ENCODE measurements around the gene CFAP58.

The CFAP58 gene

GRCh38 chr10:104435822-104436221, 82.2 kb downstream of the CFAP58 start:
- Histone ChIP-seq H4K5ac (ENCODE audit: low read length) (no peak overlapping the region), H3K18ac (ENCODE audit: low read length) (no peak overlapping the region), H3K27ac (ENCODE audit: low read depth, low read length) (no peak overlapping the region), H2AK5ac (ENCODE audit: low read length) (no peak overlapping the region), H3K23ac (ENCODE audit: low read length) (no peak overlapping the region), H2BK15ac (replicated peaks; ENCODE audit: low read depth) (no peak overlapping the region), H3K79me1 (ENCODE audit: low read length) (no peaks in the 10 kb centered on the region), H4K8ac (ENCODE audit: low read depth, low read length) (no peak overlapping the region), H3K27me3 (ENCODE audit: insufficient read depth, low read length, poor library complexity) (no peaks in the 10 kb centered on the region), H3K4me2 (ENCODE audit: low read length) (no peak overlapping the region), H2BK5ac (ENCODE audit: low read length) (no peak overlapping the region), H3K36me3 (ENCODE audit: control insufficient read depth, insufficient read depth, low read length) (no peaks in the 10 kb centered on the region), H3K4me3 (ENCODE audit: low read length) (no peak overlapping the region), H3K79me2 (ENCODE audit: control insufficient read depth, insufficient read depth, low read length) (no peaks in the 10 kb centered on the region), H3K4ac (ENCODE audit: low read depth, low read length) (no peak overlapping the region), H3K4me1 (ENCODE audit: control insufficient read depth, low read depth, low read length) (no peaks in the 10 kb centered on the region), H3K9ac (ENCODE audit: low read length) (no peak overlapping the region), H2BK120ac (ENCODE audit: low read depth, low read length) (no peak overlapping the region), H3K56ac (ENCODE audit: low read length) (no peak overlapping the region)
- DNase-seq: no peak
- WGBS (ENCODE audit: extremely low coverage, insufficient coverage, low lambda C conversion rate): no CpG with 5 or more reads among the region's 2 CpGs

- no peak for DNase-seq
- H3K36me3 ChIP-seq (ENCODE audit: control insufficient read depth, insufficient read depth, low read length): no peaks in the 10 kb centered on the region
- H2BK120ac ChIP-seq (ENCODE audit: low read depth, low read length): no peak overlapping the region
- no peak overlapping the region for H4K8ac ChIP-seq (ENCODE audit: low read depth, low read length)
- no peak overlapping the region for H3K27ac ChIP-seq (ENCODE audit: low read depth, low read length)
- no peak overlapping the region for H3K4me2 ChIP-seq (ENCODE audit: low read length)
- H2AK5ac ChIP-seq (ENCODE audit: low read length): no peak overlapping the region
- H3K79me1 ChIP-seq (ENCODE audit: low read length): no peaks in the 10 kb centered on the region
- H3K79me2 ChIP-seq (ENCODE audit: control insufficient read depth, insufficient read depth, low read length): no peaks in the 10 kb centered on the region
- no peak overlapping the region for H4K5ac ChIP-seq (ENCODE audit: low read length)
- H3K4ac ChIP-seq (ENCODE audit: low read depth, low read length): no peak overlapping the region
- no peak overlapping the region for H3K18ac ChIP-seq (ENCODE audit: low read length)
- no peak overlapping the region for H2BK5ac ChIP-seq (ENCODE audit: low read length)
- no peak overlapping the region for H2BK15ac ChIP-seq (replicated peaks; ENCODE audit: low read depth)
- no peak overlapping the region for H3K23ac ChIP-seq (ENCODE audit: low read length)
- no peaks in the 10 kb centered on the region for H3K27me3 ChIP-seq (ENCODE audit: insufficient read depth, low read length, poor library complexity)
- no peak overlapping the region for H3K9ac ChIP-seq (ENCODE audit: low read length)
- H3K4me1 ChIP-seq (ENCODE audit: control insufficient read depth, low read depth, low read length): no peaks in the 10 kb centered on the region
- no peak overlapping the region for H3K4me3 ChIP-seq (ENCODE audit: low read length)
- no peak overlapping the region for H3K56ac ChIP-seq (ENCODE audit: low read length)
- WGBS (ENCODE audit: extremely low coverage, insufficient coverage, low lambda C conversion rate): no CpG with 5 or more reads among the region's 2 CpGs
Measured at GRCh38 chr10:104437226-104437625, 83.6 kb downstream of the CFAP58 start.

GRCh38 chr10:104440221-104440620, 86.6 kb downstream of the CFAP58 start:
- no peak overlapping the region for H3K23ac ChIP-seq (ENCODE audit: low read length)
- H3K4ac ChIP-seq (ENCODE audit: low read depth, low read length): no peak overlapping the region
- no peak overlapping the region for H2AK5ac ChIP-seq (ENCODE audit: low read length)
- H3K18ac ChIP-seq (ENCODE audit: low read length): no peak overlapping the region
- no peak overlapping the region for H2BK120ac ChIP-seq (ENCODE audit: low read depth, low read length)
- no CpG with 5 or more reads among the region's 2 CpGs for WGBS (ENCODE audit: extremely low coverage, insufficient coverage, low lambda C conversion rate)
- no peaks in the 10 kb centered on the region for H3K79me1 ChIP-seq (ENCODE audit: low read length)
- H3K4me3 ChIP-seq (ENCODE audit: low read length): no peak overlapping the region
- H3K4me2 ChIP-seq (ENCODE audit: low read length): no peak overlapping the region
- no peak overlapping the region for H2BK5ac ChIP-seq (ENCODE audit: low read length)
- H3K79me2 ChIP-seq (ENCODE audit: control insufficient read depth, insufficient read depth, low read length): no peaks in the 10 kb centered on the region
- H2BK15ac ChIP-seq (replicated peaks; ENCODE audit: low read depth): no peak overlapping the region
- H3K27me3 ChIP-seq (ENCODE audit: insufficient read depth, low read length, poor library complexity): no peaks in the 10 kb centered on the region
- H3K36me3 ChIP-seq (ENCODE audit: control insufficient read depth, insufficient read depth, low read length): no peaks in the 10 kb centered on the region
- H3K27ac ChIP-seq (ENCODE audit: low read depth, low read length): no peak overlapping the region
- DNase-seq: no peak
- no peaks in the 10 kb centered on the region for H3K4me1 ChIP-seq (ENCODE audit: control insufficient read depth, low read depth, low read length)
- H4K5ac ChIP-seq (ENCODE audit: low read length): no peak overlapping the region
- no peak overlapping the region for H3K9ac ChIP-seq (ENCODE audit: low read length)
- H4K8ac ChIP-seq (ENCODE audit: low read depth, low read length): no peak overlapping the region
- no peak overlapping the region for H3K56ac ChIP-seq (ENCODE audit: low read length)

- no CpG with 5 or more reads among the region's 5 CpGs for WGBS (ENCODE audit: extremely low coverage, insufficient coverage, low lambda C conversion rate)
- Histone ChIP-seq H2BK120ac (ENCODE audit: low read depth, low read length) (no peak overlapping the region), H3K23ac (ENCODE audit: low read length) (no peak overlapping the region), H2AK5ac (ENCODE audit: low read length) (no peak overlapping the region), H3K27ac (ENCODE audit: low read depth, low read length) (no peak overlapping the region), H3K9ac (ENCODE audit: low read length) (no peak overlapping the region), H4K5ac (ENCODE audit: low read length) (no peak overlapping the region), H3K27me3 (ENCODE audit: insufficient read depth, low read length, poor library complexity) (no peaks in the 10 kb centered on the region), H3K79me2 (ENCODE audit: control insufficient read depth, insufficient read depth, low read length) (no peaks in the 10 kb centered on the region), H3K56ac (ENCODE audit: low read length) (no peak overlapping the region), H3K4me3 (ENCODE audit: low read length) (no peak overlapping the region), H2BK5ac (ENCODE audit: low read length) (no peak overlapping the region), H3K79me1 (ENCODE audit: low read length) (no peaks in the 10 kb centered on the region), H2BK15ac (replicated peaks; ENCODE audit: low read depth) (no peak overlapping the region), H3K18ac (ENCODE audit: low read length) (no peak overlapping the region), H3K4me1 (ENCODE audit: control insufficient read depth, low read depth, low read length) (no peaks in the 10 kb centered on the region), H3K4ac (ENCODE audit: low read depth, low read length) (no peak overlapping the region), H3K36me3 (ENCODE audit: control insufficient read depth, insufficient read depth, low read length) (no peaks in the 10 kb centered on the region), H4K8ac (ENCODE audit: low read depth, low read length) (no peak overlapping the region), H3K4me2 (ENCODE audit: low read length) (no peak overlapping the region)
- peak; percentile 46 for DNase-seq
Measured at GRCh38 chr10:104441329-104442000, 87.8 kb downstream of the CFAP58 start.

DNA sequence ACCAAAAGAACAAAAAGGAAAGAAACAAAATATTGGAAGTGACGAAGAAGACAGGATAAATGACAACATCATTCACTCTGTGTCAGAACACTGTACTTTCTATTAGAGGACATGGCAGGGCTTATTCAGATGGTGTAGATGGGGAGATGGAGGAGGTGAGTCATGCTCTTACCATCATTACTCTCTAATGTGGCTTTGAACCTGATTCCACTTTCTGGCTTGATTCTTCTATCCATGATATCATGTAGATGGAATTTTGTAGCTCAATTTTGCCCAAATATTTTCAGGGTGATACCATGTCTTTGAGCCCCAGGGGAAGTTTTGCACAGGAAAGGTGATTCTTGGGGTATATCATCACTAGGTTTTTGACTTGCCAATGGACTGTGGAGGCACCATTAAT, 91.7 kb downstream of the CFAP58 start:
- no peak overlapping the region for H3K4ac ChIP-seq (ENCODE audit: low read depth, low read length)
- WGBS (ENCODE audit: extremely low coverage, insufficient coverage, low lambda C conversion rate): no CpG with 5 or more reads among the region's 1 CpG
- H3K79me1 ChIP-seq (ENCODE audit: low read length): no peaks in the 10 kb centered on the region
- no peak overlapping the region for H2BK15ac ChIP-seq (replicated peaks; ENCODE audit: low read depth)
- no peak overlapping the region for H2AK5ac ChIP-seq (ENCODE audit: low read length)
- no peak overlapping the region for H2BK5ac ChIP-seq (ENCODE audit: low read length)
- no peak overlapping the region for H3K4me3 ChIP-seq (ENCODE audit: low read length)
- H3K4me2 ChIP-seq (ENCODE audit: low read length): no peak overlapping the region
- no peak overlapping the region for H4K5ac ChIP-seq (ENCODE audit: low read length)
- no peaks in the 10 kb centered on the region for H3K27me3 ChIP-seq (ENCODE audit: insufficient read depth, low read length, poor library complexity)
- H3K4me1 ChIP-seq (ENCODE audit: control insufficient read depth, low read depth, low read length): no peaks in the 10 kb centered on the region
- H3K56ac ChIP-seq (ENCODE audit: low read length): no peak overlapping the region
- no peaks in the 10 kb centered on the region for H3K79me2 ChIP-seq (ENCODE audit: control insufficient read depth, insufficient read depth, low read length)
- H4K8ac ChIP-seq (ENCODE audit: low read depth, low read length): no peak overlapping the region
- H3K27ac ChIP-seq (ENCODE audit: low read depth, low read length): no peak overlapping the region
- no peak overlapping the region for H3K18ac ChIP-seq (ENCODE audit: low read length)
- H3K36me3 ChIP-seq (ENCODE audit: control insufficient read depth, insufficient read depth, low read length): no peaks in the 10 kb centered on the region
- no peak overlapping the region for H3K23ac ChIP-seq (ENCODE audit: low read length)
- no peak overlapping the region for H3K9ac ChIP-seq (ENCODE audit: low read length)
- DNase-seq: peak; percentile 57
- no peak overlapping the region for H2BK120ac ChIP-seq (ENCODE audit: low read depth, low read length)

DNA sequence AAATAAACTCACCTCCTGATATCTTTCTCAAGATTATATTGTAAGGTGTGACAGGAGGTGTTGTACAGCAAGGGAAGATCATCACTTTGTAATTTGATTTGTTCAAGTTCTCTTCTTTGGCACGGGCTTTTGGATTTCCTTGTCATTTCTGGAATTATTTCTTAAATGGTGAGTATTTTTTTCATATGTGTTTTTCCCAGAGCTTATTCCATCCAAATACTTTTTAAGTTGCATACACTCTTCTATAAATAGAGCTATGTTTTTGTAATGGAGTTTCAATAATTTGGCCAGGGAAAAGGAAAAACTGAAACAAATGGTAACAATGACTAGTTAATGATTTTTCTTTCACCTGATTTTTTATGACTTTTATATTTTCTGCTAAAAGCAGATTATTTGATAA, 92.5 kb downstream of the CFAP58 start:
- H3K23ac ChIP-seq (ENCODE audit: low read length): no peak overlapping the region
- no peaks in the 10 kb centered on the region for H3K79me1 ChIP-seq (ENCODE audit: low read length)
- H2BK120ac ChIP-seq (ENCODE audit: low read depth, low read length): no peak overlapping the region
- no peak overlapping the region for H3K4me3 ChIP-seq (ENCODE audit: low read length)
- no peaks in the 10 kb centered on the region for H3K36me3 ChIP-seq (ENCODE audit: control insufficient read depth, insufficient read depth, low read length)
- H3K4ac ChIP-seq (ENCODE audit: low read depth, low read length): no peak overlapping the region
- no peak overlapping the region for H2BK15ac ChIP-seq (replicated peaks; ENCODE audit: low read depth)
- no peak overlapping the region for H2BK5ac ChIP-seq (ENCODE audit: low read length)
- H3K27me3 ChIP-seq (ENCODE audit: insufficient read depth, low read length, poor library complexity): no peaks in the 10 kb centered on the region
- WGBS (ENCODE audit: extremely low coverage, insufficient coverage, low lambda C conversion rate): no CpG with 5 or more reads among the region's 1 CpG
- no peaks in the 10 kb centered on the region for H3K4me1 ChIP-seq (ENCODE audit: control insufficient read depth, low read depth, low read length)
- H3K79me2 ChIP-seq (ENCODE audit: control insufficient read depth, insufficient read depth, low read length): no peaks in the 10 kb centered on the region
- H3K18ac ChIP-seq (ENCODE audit: low read length): no peak overlapping the region
- H3K56ac ChIP-seq (ENCODE audit: low read length): no peak overlapping the region
- no peak overlapping the region for H2AK5ac ChIP-seq (ENCODE audit: low read length)
- H3K4me2 ChIP-seq (ENCODE audit: low read length): no peak overlapping the region
- DNase-seq: no peak
- H3K27ac ChIP-seq (ENCODE audit: low read depth, low read length): no peak overlapping the region
- H4K5ac ChIP-seq (ENCODE audit: low read length): no peak overlapping the region
- no peak overlapping the region for H3K9ac ChIP-seq (ENCODE audit: low read length)
- no peak overlapping the region for H4K8ac ChIP-seq (ENCODE audit: low read depth, low read length)

All from mesendoderm (in vitro differentiated cells).